Measurements from ENCODE around the gene ABCD2. TPM values are rescaled to one million over a fixed set of nuclear protein-coding genes. Genes with fewer than 3 reads are reported as not detected.
A peak's percentile ranks its signal among the peaks of the same experiment; 100 is the strongest.
"Not testable (repeated sequence)": the region's sequence is repeated elsewhere in the genome, so short reads cannot be mapped to it uniquely, and the experiment has no call there.

Gene ABCD2
- total and polyA plus RNA-seq, 5 donors from 2014 or later, result 6.4 to 11.9 (median 8.8) TPM

DNA sequence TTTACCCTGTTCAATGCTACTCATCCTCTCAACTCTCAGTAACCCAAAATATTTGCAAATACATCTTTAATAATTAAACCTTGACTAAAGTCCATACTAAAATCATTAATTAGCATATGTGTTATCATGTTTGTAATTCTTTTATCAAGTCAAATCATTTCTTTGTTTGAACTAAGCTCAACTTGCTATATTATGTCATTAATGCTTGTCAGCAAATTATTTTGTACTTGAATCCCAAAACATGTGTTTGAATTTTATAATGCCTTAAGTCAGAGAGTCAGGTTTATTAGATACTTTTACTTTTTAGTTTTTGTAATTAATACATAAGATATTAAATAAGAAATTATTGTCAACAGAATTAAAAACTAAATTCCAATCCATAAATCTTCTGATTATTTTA is 16.5 kb downstream of the ABCD2 start:
- Histone ChIP-seq H3K9me3 (ENCODE audit: control insufficient read depth in 2 of 2, low read length in 2 of 2) (no peaks in the 10 kb centered on the region), H3K27me3 (ENCODE audit: control insufficient read depth, insufficient read depth, low read length) (no peaks in the 10 kb centered on the region), H3K4me1 (ENCODE audit: control insufficient read depth, insufficient read depth, low read length, poor library complexity, severe bottlenecking) (no peaks in the 10 kb centered on the region), H3K36me3 (ENCODE audit: control insufficient read depth, insufficient read depth, low read length) (peaks cover 60% of the 10 kb centered on the region), H3K4me3 (ENCODE audit: low read depth, low read length) (no peak overlapping the region), H3K27ac (ENCODE audit: insufficient read depth, low read length, poor library complexity, severe bottlenecking) (no peak overlapping the region)
- peaks cover 22% of the 10 kb centered on the region for H3K36me3 Mint-ChIP-seq
- no peak for DNase-seq
- H3K4me3 Mint-ChIP-seq, result no peak overlapping the region
- no peaks in the 10 kb centered on the region for H3K27me3 Mint-ChIP-seq
- no peaks in the 10 kb centered on the region for H3K9me3 Mint-ChIP-seq
- no peak overlapping the region for H3K27ac Mint-ChIP-seq
- ATAC-seq (ENCODE audit: low read depth in 2 of 2), result no peak
- H3K4me1 Mint-ChIP-seq, result peaks cover 9 to 26% (median 13%) of the 10 kb centered on the region in 4 donors

DNA sequence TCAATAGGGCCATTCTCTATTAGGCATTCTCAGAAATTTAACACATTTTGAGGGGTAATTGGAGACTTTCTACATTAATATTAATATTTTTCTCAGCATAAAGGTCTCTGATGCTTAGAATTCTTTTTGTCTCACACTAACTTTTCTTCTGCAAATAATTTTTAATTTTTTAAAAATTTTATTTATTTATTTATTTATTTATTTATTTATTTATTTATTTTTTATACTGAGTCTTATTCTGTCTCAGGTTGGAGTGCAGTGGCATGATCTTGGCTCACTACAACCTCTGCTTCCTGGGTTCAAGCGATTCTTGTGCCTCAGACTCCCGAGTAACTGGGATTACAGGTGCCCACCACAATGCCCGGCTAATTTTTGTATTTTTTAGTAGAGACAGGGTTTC is 17.7 kb downstream of the ABCD2 start:
- H3K4me1 ChIP-seq (ENCODE audit: control insufficient read depth, insufficient read depth, low read length, poor library complexity, severe bottlenecking); ATAC-seq (ENCODE audit: low read depth in 2 of 2); H3K27ac ChIP-seq (ENCODE audit: insufficient read depth, low read length, poor library complexity, severe bottlenecking); H3K4me3 ChIP-seq (ENCODE audit: low read depth, low read length); DNase-seq; H3K27ac Mint-ChIP-seq; H3K4me3 Mint-ChIP-seq; H3K27me3 ChIP-seq (ENCODE audit: control insufficient read depth, insufficient read depth, low read length); H3K9me3 Mint-ChIP-seq; H3K9me3 ChIP-seq (ENCODE audit: control insufficient read depth in 2 of 2, low read length in 2 of 2); H3K27me3 Mint-ChIP-seq: not testable (repeated sequence)
- H3K36me3 ChIP-seq (ENCODE audit: control insufficient read depth, insufficient read depth, low read length), result peaks cover 67% of the 10 kb centered on the region
- Mint-ChIP-seq H3K4me1 (peaks cover 4 to 19% (median 13%) of the 10 kb centered on the region in 4 donors), H3K36me3 (peaks cover 24% of the 10 kb centered on the region)

DNA sequence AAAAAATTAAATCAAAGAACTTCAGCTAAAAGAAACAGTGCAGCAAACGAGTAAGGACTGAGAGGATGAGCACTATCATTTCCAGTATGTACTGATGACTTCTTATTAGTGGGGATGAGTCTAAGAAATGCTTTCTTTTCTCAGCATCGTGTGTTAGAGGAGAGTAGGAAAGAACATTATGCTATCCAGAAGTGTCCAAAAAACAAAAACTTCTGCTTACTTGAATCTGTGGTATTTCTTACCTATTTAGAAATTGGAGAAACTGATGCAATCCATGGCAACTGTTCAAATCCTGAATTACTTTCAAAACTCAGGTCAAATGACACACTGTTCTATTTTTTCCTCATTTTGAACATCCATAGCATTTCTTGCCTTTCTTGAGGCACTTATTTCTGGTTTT is 23.7 kb downstream of the ABCD2 start:
- Mint-ChIP-seq H3K27me3 (no peaks in the 10 kb centered on the region), H3K4me3 (no peak overlapping the region), H3K27ac (peak overlapping the region in 1 of 3 donors; percentile 15), H3K36me3 (peaks cover 16% of the 10 kb centered on the region), H3K4me1 (peaks cover 5 to 22% (median 18%) of the 10 kb centered on the region in 4 donors), H3K9me3 (no peaks in the 10 kb centered on the region)
- Histone ChIP-seq H3K36me3 (ENCODE audit: control insufficient read depth, insufficient read depth, low read length) (peaks cover 52% of the 10 kb centered on the region), H3K4me1 (ENCODE audit: control insufficient read depth, insufficient read depth, low read length, poor library complexity, severe bottlenecking) (no peaks in the 10 kb centered on the region), H3K4me3 (ENCODE audit: low read depth, low read length) (no peak overlapping the region), H3K9me3 (ENCODE audit: control insufficient read depth in 2 of 2, low read length in 2 of 2) (no peaks in the 10 kb centered on the region), H3K27ac (ENCODE audit: insufficient read depth, low read length, poor library complexity, severe bottlenecking) (no peak overlapping the region), H3K27me3 (ENCODE audit: control insufficient read depth, insufficient read depth, low read length) (no peaks in the 10 kb centered on the region)
- DNase-seq (no peak), ATAC-seq (ENCODE audit: low read depth in 2 of 2) (no peak)

DNA sequence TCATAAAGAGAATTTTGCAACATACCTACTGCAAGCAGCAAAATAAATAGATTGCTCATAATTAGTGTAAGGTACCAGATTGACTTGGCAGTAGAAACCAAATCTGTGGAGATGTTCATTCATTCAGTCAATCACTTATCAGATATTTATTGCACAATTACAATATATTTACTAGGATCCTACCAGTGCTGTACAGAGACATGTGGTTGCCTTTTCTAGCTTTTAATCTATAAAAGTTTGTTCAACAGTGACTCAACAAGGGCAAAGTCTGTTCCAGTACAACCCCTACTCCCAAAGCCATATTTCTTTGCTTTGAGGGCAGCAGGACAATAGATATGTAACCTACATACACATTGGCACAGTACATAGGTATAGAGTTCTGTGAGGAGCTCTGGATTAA is 27.3 kb downstream of the ABCD2 start:
- Histone ChIP-seq H3K27ac (ENCODE audit: insufficient read depth, low read length, poor library complexity, severe bottlenecking) (no peak overlapping the region), H3K9me3 (ENCODE audit: control insufficient read depth in 2 of 2, low read length in 2 of 2) (no peaks in the 10 kb centered on the region), H3K36me3 (ENCODE audit: control insufficient read depth, insufficient read depth, low read length) (peaks cover 34% of the 10 kb centered on the region), H3K4me1 (ENCODE audit: control insufficient read depth, insufficient read depth, low read length, poor library complexity, severe bottlenecking) (no peaks in the 10 kb centered on the region), H3K4me3 (ENCODE audit: low read depth, low read length) (no peak overlapping the region), H3K27me3 (ENCODE audit: control insufficient read depth, insufficient read depth, low read length) (no peaks in the 10 kb centered on the region)
- Mint-ChIP-seq H3K27ac (peak overlapping the region in 2 of 3 donors; percentile 49 to 73), H3K27me3 (no peaks in the 10 kb centered on the region), H3K9me3 (peaks cover 0 to under 1% (median 0%) of the 10 kb centered on the region in 7 donors), H3K4me1 (peaks cover 8 to 29% (median 23%) of the 10 kb centered on the region in 4 donors), H3K4me3 (no peak overlapping the region), H3K36me3 (peaks cover 8% of the 10 kb centered on the region)
- DNase-seq (no peak), ATAC-seq (ENCODE audit: low read depth in 2 of 2) (no peak)

DNA sequence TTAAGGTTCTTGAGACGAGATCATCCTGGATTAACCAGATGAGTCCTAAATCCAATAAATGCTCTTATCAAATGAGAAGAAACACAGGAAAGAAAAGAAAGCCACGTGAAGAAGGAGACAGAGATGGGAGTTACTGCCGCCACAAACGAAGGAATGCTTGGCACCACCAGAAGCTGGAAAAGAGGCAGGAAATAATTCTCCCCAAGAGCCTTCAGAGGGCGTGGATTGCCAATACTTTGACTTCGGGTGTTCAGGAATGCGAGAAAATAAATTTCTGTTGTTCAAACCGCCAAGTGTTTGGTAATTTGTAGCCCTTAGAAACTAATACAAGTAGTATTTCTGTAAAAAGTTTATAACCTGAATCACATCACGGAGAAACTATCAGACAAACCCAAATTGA is 31.3 kb downstream of the ABCD2 start:
- DNase-seq (no peak), ATAC-seq (ENCODE audit: low read depth in 2 of 2) (no peak)
- no peak overlapping the region for H3K27ac Mint-ChIP-seq

DNA sequence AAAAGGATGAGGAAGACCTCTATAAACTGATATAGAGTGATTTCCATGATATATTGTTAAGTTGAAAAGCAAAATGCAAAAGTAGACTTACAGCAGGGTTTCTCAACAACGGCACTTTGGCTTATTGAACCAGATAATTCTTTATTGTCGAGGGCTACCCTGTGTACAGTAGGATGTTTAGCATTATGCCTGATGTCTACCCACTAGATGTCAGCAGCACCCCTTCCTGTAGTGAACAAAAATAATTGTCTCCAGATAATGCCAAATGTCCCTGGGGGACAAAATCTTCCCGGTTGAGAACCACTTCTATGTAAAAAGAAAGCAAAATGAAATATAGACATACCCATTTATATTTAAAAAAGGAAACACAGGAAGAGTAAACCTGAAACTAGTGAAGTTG is 32.4 kb downstream of the ABCD2 start:
- no peak overlapping the region for H3K27ac Mint-ChIP-seq
- Histone ChIP-seq H3K27me3 (ENCODE audit: control insufficient read depth, insufficient read depth, low read length) (no peaks in the 10 kb centered on the region), H3K4me3 (ENCODE audit: low read depth, low read length) (no peak overlapping the region), H3K36me3 (ENCODE audit: control insufficient read depth, insufficient read depth, low read length) (peaks cover 42% of the 10 kb centered on the region), H3K4me1 (ENCODE audit: control insufficient read depth, insufficient read depth, low read length, poor library complexity, severe bottlenecking) (no peaks in the 10 kb centered on the region), H3K9me3 (ENCODE audit: control insufficient read depth in 2 of 2, low read length in 2 of 2) (no peaks in the 10 kb centered on the region), H3K27ac (ENCODE audit: insufficient read depth, low read length, poor library complexity, severe bottlenecking) (no peak overlapping the region)
- peak; percentile 68 to 83 for ATAC-seq (ENCODE audit: low read depth in 2 of 2)
- peaks cover 0 to 2% (median 0%) of the 10 kb centered on the region in 7 donors for H3K9me3 Mint-ChIP-seq
- H3K27me3 Mint-ChIP-seq, result no peaks in the 10 kb centered on the region
- peak in 2 of 3 donors; percentile 37 to 52 for DNase-seq
- H3K4me3 Mint-ChIP-seq, result no peak overlapping the region
- peaks cover 27% of the 10 kb centered on the region for H3K36me3 Mint-ChIP-seq
- peaks cover 5 to 18% (median 15%) of the 10 kb centered on the region in 4 donors for H3K4me1 Mint-ChIP-seq

More for the DNA sequence above, 31.3 kb downstream of the ABCD2 start:
- H3K9me3 Mint-ChIP-seq, result peaks cover 0 to 2% (median 0%) of the 10 kb centered on the region in 7 donors
- H3K36me3 Mint-ChIP-seq, result peaks cover 25% of the 10 kb centered on the region
- Histone ChIP-seq H3K4me3 (ENCODE audit: low read depth, low read length) (no peak overlapping the region), H3K4me1 (ENCODE audit: control insufficient read depth, insufficient read depth, low read length, poor library complexity, severe bottlenecking) (no peaks in the 10 kb centered on the region), H3K27ac (ENCODE audit: insufficient read depth, low read length, poor library complexity, severe bottlenecking) (no peak overlapping the region), H3K9me3 (ENCODE audit: control insufficient read depth in 2 of 2, low read length in 2 of 2) (no peaks in the 10 kb centered on the region), H3K36me3 (ENCODE audit: control insufficient read depth, insufficient read depth, low read length) (peaks cover 33% of the 10 kb centered on the region), H3K27me3 (ENCODE audit: control insufficient read depth, insufficient read depth, low read length) (no peaks in the 10 kb centered on the region)
- no peak overlapping the region for H3K4me3 Mint-ChIP-seq
- H3K27me3 Mint-ChIP-seq, result no peaks in the 10 kb centered on the region
- peaks cover 10 to 25% (median 19%) of the 10 kb centered on the region in 4 donors for H3K4me1 Mint-ChIP-seq

DNA sequence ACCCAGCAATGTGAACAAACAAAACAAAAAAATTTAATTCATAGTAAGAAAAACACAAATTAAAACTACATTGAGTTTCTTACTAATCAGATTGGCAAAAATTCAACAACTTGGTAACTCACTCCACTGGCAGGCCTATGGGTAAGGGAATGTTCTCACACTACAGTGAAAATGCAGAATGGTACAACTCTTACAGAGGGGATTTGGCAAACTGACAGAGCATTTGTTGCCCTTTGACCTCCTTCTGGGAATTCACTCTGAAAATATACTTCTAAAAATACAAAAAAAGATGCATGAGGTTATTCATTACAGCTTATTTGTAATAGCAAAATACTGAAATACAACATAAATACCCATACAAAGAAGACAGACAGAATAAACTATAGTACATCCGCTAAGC is 32.8 kb downstream of the ABCD2 start:
- H3K4me3 Mint-ChIP-seq, result no peak overlapping the region
- no peak overlapping the region for H3K4me3 ChIP-seq (ENCODE audit: low read depth, low read length)
- no peaks in the 10 kb centered on the region for H3K4me1 ChIP-seq (ENCODE audit: control insufficient read depth, insufficient read depth, low read length, poor library complexity, severe bottlenecking)
- H3K4me1 Mint-ChIP-seq, result peaks cover 2 to 14% (median 13%) of the 10 kb centered on the region in 4 donors
- no peak for DNase-seq
- H3K36me3 Mint-ChIP-seq, result peaks cover 27% of the 10 kb centered on the region
- peaks cover 42% of the 10 kb centered on the region for H3K36me3 ChIP-seq (ENCODE audit: control insufficient read depth, insufficient read depth, low read length)
- no peak for ATAC-seq (ENCODE audit: low read depth in 2 of 2)
- H3K27ac ChIP-seq (ENCODE audit: insufficient read depth, low read length, poor library complexity, severe bottlenecking), result no peak overlapping the region
- H3K27ac Mint-ChIP-seq, result no peak overlapping the region
- no peaks in the 10 kb centered on the region for H3K27me3 ChIP-seq (ENCODE audit: control insufficient read depth, insufficient read depth, low read length)
- H3K9me3 ChIP-seq (ENCODE audit: control insufficient read depth in 2 of 2, low read length in 2 of 2), result no peaks in the 10 kb centered on the region
- H3K27me3 Mint-ChIP-seq, result no peaks in the 10 kb centered on the region
- H3K9me3 Mint-ChIP-seq, result peaks cover 0 to 2% (median 0%) of the 10 kb centered on the region in 7 donors

DNA sequence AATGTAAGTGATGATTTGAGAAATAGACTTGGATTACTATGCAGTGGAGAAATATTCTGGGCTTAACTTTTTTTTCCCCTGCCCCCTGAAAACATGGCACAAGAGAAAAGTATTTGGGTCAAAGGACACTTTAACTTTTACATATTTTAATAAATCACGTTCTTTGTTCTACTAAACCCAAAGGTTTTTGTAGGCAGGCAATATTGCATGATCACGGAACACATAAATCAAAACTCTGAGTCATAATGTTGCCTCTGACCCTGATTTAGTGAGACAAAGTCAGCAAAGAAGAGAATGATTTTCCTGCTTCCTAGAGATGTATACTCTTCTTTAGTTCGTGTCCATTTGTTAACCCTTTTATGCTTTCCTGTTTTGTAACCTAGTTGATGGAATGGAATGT is 38.0 kb downstream of the ABCD2 start:
- Mint-ChIP-seq H3K4me3 (no peak overlapping the region), H3K36me3 (peaks cover 42% of the 10 kb centered on the region)

More for the DNA sequence above, 38.0 kb downstream of the ABCD2 start:
- Mint-ChIP-seq H3K27ac (no peak overlapping the region), H3K4me1 (peaks cover 0 to 13% (median 5%) of the 10 kb centered on the region in 4 donors), H3K9me3 (peaks cover 0 to 2% (median 0%) of the 10 kb centered on the region in 7 donors), H3K27me3 (no peaks in the 10 kb centered on the region)
- Histone ChIP-seq H3K27ac (ENCODE audit: insufficient read depth, low read length, poor library complexity, severe bottlenecking) (no peak overlapping the region), H3K36me3 (ENCODE audit: control insufficient read depth, insufficient read depth, low read length) (peaks cover 60% of the 10 kb centered on the region), H3K4me1 (ENCODE audit: control insufficient read depth, insufficient read depth, low read length, poor library complexity, severe bottlenecking) (no peaks in the 10 kb centered on the region), H3K9me3 (ENCODE audit: control insufficient read depth in 2 of 2, low read length in 2 of 2) (no peaks in the 10 kb centered on the region), H3K4me3 (ENCODE audit: low read depth, low read length) (no peak overlapping the region), H3K27me3 (ENCODE audit: control insufficient read depth, insufficient read depth, low read length) (no peaks in the 10 kb centered on the region)
- DNase-seq, result no peak
- ATAC-seq (ENCODE audit: low read depth in 2 of 2), result no peak

Data from CD4-positive, CD25-positive, alpha-beta regulatory T cell (primary cell).